Suprapubic skin (tissue), 4 donors: ENCODE data around the gene MAP3K4.

ENCODE experiments used
- EP300 ChIP-seq: sonication (generic); formaldehyde crosslinking; IDR thresholded peaks from one replicate; pipeline ENCODE4 v1.6.1; 2017; ENCODE audit warnings: antibody characterized with exemption
- POLR2AphosphoS5 ChIP-seq, 3 donors: sonication (generic); formaldehyde crosslinking; IDR thresholded peaks; one replicate each; pipeline ENCODE4 v1.6.1; 2017; ENCODE audit warnings: antibody characterized with exemption in 3 of 3
- TF ChIP-seq, protein P1 (sequence below), 2 donors: fragments of 200-600 bp in 1 of 2; fragments of 450-650 bp in 1 of 2; sonication (generic) in 1 of 2; IDR thresholded peaks; one replicate each; pipeline ENCODE4 v1.5.1; 2016 to 2019; ENCODE audit warnings: antibody characterized with exemption in 2 of 2, mild to moderate bottlenecking in 1 of 2, moderate library complexity in 1 of 2

- TF ChIP-seq, protein P1, sequence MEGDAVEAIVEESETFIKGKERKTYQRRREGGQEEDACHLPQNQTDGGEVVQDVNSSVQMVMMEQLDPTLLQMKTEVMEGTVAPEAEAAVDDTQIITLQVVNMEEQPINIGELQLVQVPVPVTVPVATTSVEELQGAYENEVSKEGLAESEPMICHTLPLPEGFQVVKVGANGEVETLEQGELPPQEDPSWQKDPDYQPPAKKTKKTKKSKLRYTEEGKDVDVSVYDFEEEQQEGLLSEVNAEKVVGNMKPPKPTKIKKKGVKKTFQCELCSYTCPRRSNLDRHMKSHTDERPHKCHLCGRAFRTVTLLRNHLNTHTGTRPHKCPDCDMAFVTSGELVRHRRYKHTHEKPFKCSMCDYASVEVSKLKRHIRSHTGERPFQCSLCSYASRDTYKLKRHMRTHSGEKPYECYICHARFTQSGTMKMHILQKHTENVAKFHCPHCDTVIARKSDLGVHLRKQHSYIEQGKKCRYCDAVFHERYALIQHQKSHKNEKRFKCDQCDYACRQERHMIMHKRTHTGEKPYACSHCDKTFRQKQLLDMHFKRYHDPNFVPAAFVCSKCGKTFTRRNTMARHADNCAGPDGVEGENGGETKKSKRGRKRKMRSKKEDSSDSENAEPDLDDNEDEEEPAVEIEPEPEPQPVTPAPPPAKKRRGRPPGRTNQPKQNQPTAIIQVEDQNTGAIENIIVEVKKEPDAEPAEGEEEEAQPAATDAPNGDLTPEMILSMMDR (IDR thresholded peaks at IDR 0.05), result no peak
- no peak for TF ChIP-seq POLR2AphosphoS5 (IDR thresholded peaks at IDR 0.05)
- TF ChIP-seq EP300, result no peak
These were observed 163.3 kb downstream of the MAP3K4 start for GRCh38 chr6:161154796-161155335.
